Fibroblast of villous mesenchyme (primary cell): ENCODE results near the gene DERA. TPM values are rescaled to one million over a fixed set of nuclear protein-coding genes. Genes with fewer than 3 reads are reported as not detected.
"Not testable (repeated sequence)": the region's sequence is repeated elsewhere in the genome, so short reads cannot be mapped to it uniquely, and the experiment has no call there.

Experiments used
- DNase-seq: peaks from one replicate; pipeline ENCODE4 v3.0.0-alpha.2; 2010; ENCODE audit warnings: low read depth
- H3K4me3 ChIP-seq: 2 replicates; pipeline ENCODE4 v1.5.1; 2011; ENCODE audit warnings: low read depth, mild to moderate bottlenecking, low read length
- total RNA-seq: library from RNA; depleted of rRNA; stranded (reverse); fragments of >200 nt; gene quantifications from 2 replicates; pipeline ENCODE4 v1.2.3, GENCODE V29; 2012
- TF ChIP-seq, protein P1 (sequence below): IDR thresholded peaks from 2 replicates; pipeline ENCODE4 v1.5.1; 2012; ENCODE audit warnings: low read depth, mild to moderate bottlenecking, low read length; ENCODE audit not compliant: insufficient read depth

DERA gene
- total RNA-seq, 1 donor, result 46.2 TPM

DNA sequence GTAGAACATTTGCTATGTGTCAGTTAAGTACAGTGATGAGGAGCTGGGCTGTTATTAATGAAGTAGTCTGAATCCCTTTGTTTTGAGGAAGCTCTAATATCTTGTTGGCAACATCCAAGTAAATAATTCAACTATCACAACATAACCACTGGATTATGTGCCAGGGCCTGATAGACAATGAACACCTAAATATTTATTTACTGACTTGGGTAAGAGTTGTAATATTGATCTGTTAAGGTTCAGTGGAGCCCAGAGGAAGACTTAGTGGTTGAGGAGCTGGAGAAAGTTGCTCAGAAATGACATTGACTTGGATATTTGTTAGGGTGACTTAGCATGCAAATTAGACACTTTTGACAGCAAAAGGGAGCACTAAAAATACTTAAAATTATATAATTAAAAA is 26.8 kb downstream of the DERA start:
- DNase-seq, result no peak
- TF ChIP-seq, protein P1, sequence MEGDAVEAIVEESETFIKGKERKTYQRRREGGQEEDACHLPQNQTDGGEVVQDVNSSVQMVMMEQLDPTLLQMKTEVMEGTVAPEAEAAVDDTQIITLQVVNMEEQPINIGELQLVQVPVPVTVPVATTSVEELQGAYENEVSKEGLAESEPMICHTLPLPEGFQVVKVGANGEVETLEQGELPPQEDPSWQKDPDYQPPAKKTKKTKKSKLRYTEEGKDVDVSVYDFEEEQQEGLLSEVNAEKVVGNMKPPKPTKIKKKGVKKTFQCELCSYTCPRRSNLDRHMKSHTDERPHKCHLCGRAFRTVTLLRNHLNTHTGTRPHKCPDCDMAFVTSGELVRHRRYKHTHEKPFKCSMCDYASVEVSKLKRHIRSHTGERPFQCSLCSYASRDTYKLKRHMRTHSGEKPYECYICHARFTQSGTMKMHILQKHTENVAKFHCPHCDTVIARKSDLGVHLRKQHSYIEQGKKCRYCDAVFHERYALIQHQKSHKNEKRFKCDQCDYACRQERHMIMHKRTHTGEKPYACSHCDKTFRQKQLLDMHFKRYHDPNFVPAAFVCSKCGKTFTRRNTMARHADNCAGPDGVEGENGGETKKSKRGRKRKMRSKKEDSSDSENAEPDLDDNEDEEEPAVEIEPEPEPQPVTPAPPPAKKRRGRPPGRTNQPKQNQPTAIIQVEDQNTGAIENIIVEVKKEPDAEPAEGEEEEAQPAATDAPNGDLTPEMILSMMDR, result no peak
- no peak overlapping the region for H3K4me3 ChIP-seq

DNA sequence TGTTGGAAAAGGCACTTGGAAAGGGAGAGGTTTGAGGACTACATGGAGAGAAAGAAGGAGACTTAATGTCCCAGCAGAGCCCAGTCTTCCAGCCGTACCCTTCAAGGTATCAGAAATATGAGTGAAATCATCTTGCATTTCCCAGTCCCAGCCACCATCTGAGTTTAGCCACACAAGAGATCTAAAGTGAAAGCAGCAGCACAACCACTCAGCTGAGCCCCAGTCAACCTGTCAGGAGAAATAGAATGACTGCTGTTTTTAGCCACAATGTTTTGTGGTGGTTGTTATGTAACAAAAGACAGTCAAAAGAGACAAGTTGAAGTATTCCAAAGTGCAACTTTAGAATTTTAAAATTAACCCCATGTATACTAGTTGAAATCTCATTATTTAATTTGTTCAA is 28.0 kb downstream of the DERA start:
- DNase-seq, result no peak

DNA sequence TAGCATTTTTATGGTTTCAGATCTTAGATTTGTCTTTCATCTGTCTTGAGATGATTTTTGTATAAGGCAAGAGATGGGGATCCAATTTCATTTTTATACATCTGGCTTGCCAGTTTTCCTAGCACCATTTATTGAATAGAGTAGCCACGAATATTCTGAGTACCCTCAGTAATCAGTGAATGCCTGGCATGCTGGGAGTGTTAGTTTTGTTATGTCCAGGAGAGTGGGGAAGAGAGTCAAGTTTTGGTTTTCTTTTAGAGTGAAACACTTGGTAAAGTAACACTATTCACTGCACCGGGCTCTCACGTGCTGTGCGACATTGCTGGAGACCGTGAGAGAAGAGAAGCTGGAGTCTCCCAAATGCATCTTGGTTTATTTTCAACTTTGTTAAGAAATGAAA is 31.3 kb downstream of the DERA start:
- peak; percentile 17 for DNase-seq
- no peak overlapping the region for H3K4me3 ChIP-seq
- TF ChIP-seq, protein P1, result no peak

More for the DNA sequence above, 28.0 kb downstream of the DERA start:
- TF ChIP-seq, protein P1, result no peak
- H3K4me3 ChIP-seq, result no peak overlapping the region

DNA sequence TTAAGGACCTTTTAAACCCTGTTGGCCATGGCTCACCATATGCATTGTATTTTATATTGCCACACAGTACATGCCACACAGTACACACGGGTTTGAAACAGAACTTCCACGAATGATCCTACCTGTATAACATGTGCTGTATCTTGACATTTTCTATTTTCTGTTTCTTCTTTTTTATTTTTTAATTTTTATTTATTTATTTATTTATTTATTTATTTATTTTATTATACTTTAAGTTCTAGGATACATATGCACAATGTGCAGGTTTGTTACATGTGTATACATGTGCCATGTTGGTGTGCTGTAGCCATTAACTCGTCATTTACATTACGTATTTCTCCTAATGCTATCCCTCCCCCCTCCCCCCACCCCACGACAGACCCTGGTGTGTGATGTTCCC is 32.4 kb downstream of the DERA start:
- DNase-seq, H3K4me3 ChIP-seq: not testable (repeated sequence)

DNA sequence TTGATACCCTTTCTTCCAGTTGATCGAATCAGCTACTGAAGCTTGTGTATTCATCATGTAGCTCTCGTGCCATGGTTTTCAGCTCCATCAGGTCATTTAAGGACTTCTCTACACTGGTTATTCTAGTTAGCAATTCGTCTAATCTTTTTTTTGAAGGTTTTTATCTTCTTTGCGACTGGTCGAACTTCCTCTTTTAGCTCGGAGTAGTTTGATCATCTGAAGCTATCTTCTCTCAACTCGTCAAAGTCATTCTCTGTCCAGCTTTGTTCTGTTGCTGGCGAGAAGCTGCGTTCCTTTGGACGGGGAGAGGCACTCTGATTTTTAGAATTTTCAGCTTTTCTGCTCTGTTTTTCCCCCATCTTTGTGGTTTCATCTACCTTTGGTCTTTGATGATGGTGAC is 37.3 kb downstream of the DERA start:
- not testable (repeated sequence) for DNase-seq, H3K4me3 ChIP-seq

DNA sequence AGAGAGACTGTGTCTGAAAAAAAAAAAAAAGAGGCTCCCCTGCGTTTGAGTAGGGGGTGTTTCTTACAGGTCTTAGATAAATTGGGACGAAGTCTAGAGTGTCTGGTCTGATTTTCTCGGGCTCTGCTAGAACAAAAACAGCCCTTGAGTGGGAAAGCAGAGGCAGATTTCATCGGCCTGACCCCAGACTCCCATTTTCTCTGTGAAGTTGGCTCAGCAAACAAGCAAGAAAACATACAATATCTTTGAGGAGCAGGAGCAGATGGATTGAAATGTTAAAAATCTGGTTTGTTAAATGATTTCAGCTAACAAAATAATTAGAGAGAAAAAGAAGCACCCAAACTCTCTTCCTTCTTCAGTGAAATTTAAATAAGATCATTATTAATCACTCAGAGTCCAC is 44.1 kb downstream of the DERA start:
- TF ChIP-seq, protein P1, result no peak
- no peak overlapping the region for H3K4me3 ChIP-seq
- DNase-seq, result no peak

DNA sequence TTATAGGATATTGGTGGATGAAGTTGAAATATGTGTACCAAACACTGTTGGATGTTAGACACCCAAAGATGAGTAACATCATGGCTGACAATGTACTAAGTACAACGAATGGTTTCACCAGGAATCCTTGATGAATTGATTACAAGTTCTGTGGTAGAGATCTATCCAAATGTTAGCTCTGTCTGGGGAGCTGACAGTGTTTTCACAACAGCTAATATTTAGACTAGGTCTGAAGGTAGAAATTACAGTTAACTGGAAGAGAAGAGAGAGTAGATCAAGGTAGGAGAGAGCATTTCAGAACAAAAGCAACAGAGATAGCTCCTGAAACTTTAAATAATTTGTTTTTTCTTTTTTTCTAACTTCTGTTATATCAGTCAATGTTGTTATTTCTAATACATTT is 44.9 kb downstream of the DERA start:
- H3K4me3 ChIP-seq, result no peak overlapping the region
- TF ChIP-seq, protein P1, result no peak
- no peak for DNase-seq

DNA sequence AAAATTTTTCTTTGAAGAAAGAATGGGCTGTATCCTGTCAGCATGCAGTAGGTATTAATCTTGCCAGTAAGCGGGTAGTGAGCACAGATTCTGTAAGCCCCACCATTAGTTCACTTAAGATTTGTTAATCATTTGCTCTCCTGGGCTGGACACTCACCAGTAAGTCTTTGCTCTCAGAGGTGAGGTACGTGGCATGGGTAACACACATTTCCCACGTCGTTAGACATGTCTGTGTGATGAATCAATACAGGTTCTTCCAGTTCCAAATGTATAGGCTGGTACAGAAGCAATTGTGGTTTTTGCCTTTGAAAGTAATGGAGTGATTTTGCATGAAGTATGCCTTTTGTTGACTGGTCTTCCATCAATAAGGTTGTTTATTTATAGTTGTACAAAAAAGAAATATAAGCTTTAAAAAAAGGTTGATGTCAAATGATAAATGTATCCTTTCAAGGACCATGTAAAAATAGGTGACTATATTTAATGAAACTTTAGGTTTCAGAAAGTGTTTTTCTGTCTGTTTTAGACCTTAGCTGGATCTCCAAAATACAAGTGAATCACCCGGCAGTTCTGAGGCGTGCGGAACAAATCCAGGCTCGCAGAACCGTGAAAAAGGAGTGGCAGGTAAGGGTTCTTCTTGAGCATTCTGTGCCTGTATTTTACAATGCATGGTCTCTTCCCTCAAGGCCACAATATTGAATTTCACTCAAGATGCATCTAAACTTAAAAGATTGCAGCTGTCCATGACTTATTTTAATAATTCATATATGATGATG is 45.5 kb downstream of the DERA start:
- DNase-seq, result no peak
- no peak overlapping the region for H3K4me3 ChIP-seq
- TF ChIP-seq, protein P1, result no peak
